Measurements from ENCODE around the gene HUS1. TPM values are rescaled to one million over a fixed set of nuclear protein-coding genes. Genes with fewer than 3 reads are reported as not detected.
"Not testable (repeated sequence)": the region's sequence is repeated elsewhere in the genome, so short reads cannot be mapped to it uniquely, and the experiment has no call there.

The HUS1 gene
- polyA plus RNA-seq, 3 donors: 37.7 to 45.9 (median 38.8) TPM

- H3K9ac ChIP-seq (ENCODE audit: insufficient read depth, low read length, poor library complexity, severe bottlenecking): no peak overlapping the region
- intact Hi-C loops (cut with micrococcal nuclease): loop anchor here (2.0 to 5.0 kb wide), 2 partner anchors 167 to 168 kb away; no protein-coding TSS in a partner anchor
- peaks cover 16 to 19% of the 10 kb centered on the region in 2 donors for H3K4me1 ChIP-seq (ENCODE audit: control insufficient read depth in 1 of 2, insufficient read depth in 2 of 2, low read length in 2 of 2)
- H3K79me2 ChIP-seq (ENCODE audit: insufficient read depth, low read length): no peaks in the 10 kb centered on the region
- no peaks in the 10 kb centered on the region for H4K20me1 ChIP-seq (ENCODE audit: insufficient read depth, low read length)
- DNase-seq: no peak
- no peaks in the 10 kb centered on the region for H3K9me3 ChIP-seq (replicated peaks in 1 of 2; ENCODE audit: control insufficient read depth in 1 of 2, insufficient read depth in 1 of 2, low read length in 2 of 2)
- H3K4me3 Mint-ChIP-seq: no peak overlapping the region
- no peak overlapping the region for H3K4me2 ChIP-seq (replicated peaks; ENCODE audit: extremely low read depth, low read length, poor library complexity, severe bottlenecking)
- no peak overlapping the region for H3K4me3 ChIP-seq (replicated peaks in 1 of 3; ENCODE audit: low read depth in 2 of 3, low read length in 3 of 3)
- TF ChIP-seq, protein P1, sequence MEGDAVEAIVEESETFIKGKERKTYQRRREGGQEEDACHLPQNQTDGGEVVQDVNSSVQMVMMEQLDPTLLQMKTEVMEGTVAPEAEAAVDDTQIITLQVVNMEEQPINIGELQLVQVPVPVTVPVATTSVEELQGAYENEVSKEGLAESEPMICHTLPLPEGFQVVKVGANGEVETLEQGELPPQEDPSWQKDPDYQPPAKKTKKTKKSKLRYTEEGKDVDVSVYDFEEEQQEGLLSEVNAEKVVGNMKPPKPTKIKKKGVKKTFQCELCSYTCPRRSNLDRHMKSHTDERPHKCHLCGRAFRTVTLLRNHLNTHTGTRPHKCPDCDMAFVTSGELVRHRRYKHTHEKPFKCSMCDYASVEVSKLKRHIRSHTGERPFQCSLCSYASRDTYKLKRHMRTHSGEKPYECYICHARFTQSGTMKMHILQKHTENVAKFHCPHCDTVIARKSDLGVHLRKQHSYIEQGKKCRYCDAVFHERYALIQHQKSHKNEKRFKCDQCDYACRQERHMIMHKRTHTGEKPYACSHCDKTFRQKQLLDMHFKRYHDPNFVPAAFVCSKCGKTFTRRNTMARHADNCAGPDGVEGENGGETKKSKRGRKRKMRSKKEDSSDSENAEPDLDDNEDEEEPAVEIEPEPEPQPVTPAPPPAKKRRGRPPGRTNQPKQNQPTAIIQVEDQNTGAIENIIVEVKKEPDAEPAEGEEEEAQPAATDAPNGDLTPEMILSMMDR (IDR thresholded peaks at IDR 0.05): no peak
- H3K9me3 Mint-ChIP-seq: no peaks in the 10 kb centered on the region
- 88% methylated on average over 5 of the region's 8 CpGs for WGBS (ENCODE audit: insufficient coverage)
- H3K27ac Mint-ChIP-seq: peak overlapping the region in 3 of 7 donors; percentile 24 to 73 (median 28)
- no peaks in the 10 kb centered on the region for H3K36me3 Mint-ChIP-seq
- no peak overlapping the region for H2AFZ ChIP-seq (ENCODE audit: insufficient read depth, low read depth, low read length, poor library complexity, severe bottlenecking)
- peaks cover 18% of the 10 kb centered on the region for H3K4me1 Mint-ChIP-seq
- no peaks in the 10 kb centered on the region for H3K36me3 ChIP-seq (replicated peaks in 1 of 2; ENCODE audit: control insufficient read depth in 1 of 2, insufficient read depth in 2 of 2, low read length in 2 of 2)
- H3K27me3 Mint-ChIP-seq (ENCODE audit: low read depth in 3 of 3): peaks cover 2 to 7% (median 4%) of the 10 kb centered on the region in 3 donors
- H3K27ac ChIP-seq (ENCODE audit: low read depth in 1 of 2, low read length in 2 of 2): no peak overlapping the region
- H3K27me3 ChIP-seq (ENCODE audit: control insufficient read depth in 2 of 2, insufficient read depth in 2 of 2, low read length in 2 of 2): no peaks in the 10 kb centered on the region
Observed at GRCh38 chr7:47943676-47944474, 35.5 kb downstream of the HUS1 start.

DNA sequence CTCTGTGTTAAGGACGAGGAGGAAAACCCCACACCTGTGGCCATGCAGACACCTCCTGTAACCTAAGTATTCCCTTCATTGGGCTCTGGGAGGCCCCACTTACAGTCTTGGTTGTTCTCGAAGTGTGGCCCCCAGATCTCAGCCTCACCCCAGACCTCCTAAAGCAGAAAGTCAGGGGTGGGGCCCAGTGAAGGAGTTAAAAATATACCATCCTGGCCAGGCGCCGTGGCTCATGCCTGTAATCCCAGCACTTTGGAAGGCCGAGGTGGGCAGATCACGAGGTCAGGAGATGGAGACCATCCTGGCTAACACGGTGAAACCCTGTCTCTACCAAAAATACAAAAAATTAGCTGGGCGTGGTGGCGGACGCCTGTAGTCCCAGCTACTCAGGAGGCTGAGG, 36.8 kb downstream of the HUS1 start:
- not testable (repeated sequence) for H3K4me3 ChIP-seq (replicated peaks in 1 of 3; ENCODE audit: low read depth in 2 of 3, low read length in 3 of 3); H3K27me3 Mint-ChIP-seq (ENCODE audit: low read depth in 3 of 3); H3K27me3 ChIP-seq (ENCODE audit: control insufficient read depth in 2 of 2, insufficient read depth in 2 of 2, low read length in 2 of 2); H3K9me3 ChIP-seq (replicated peaks in 1 of 2; ENCODE audit: control insufficient read depth in 1 of 2, insufficient read depth in 1 of 2, low read length in 2 of 2); H3K27ac ChIP-seq (ENCODE audit: low read depth in 1 of 2, low read length in 2 of 2); H3K4me3 Mint-ChIP-seq; H3K9ac ChIP-seq (ENCODE audit: insufficient read depth, low read length, poor library complexity, severe bottlenecking); H3K27ac Mint-ChIP-seq; H3K36me3 ChIP-seq (replicated peaks in 1 of 2; ENCODE audit: control insufficient read depth in 1 of 2, insufficient read depth in 2 of 2, low read length in 2 of 2); H4K20me1 ChIP-seq (ENCODE audit: insufficient read depth, low read length); H3K36me3 Mint-ChIP-seq; DNase-seq; H2AFZ ChIP-seq (ENCODE audit: insufficient read depth, low read depth, low read length, poor library complexity, severe bottlenecking); H3K79me2 ChIP-seq (ENCODE audit: insufficient read depth, low read length); H3K9me3 Mint-ChIP-seq; H3K4me2 ChIP-seq (replicated peaks; ENCODE audit: extremely low read depth, low read length, poor library complexity, severe bottlenecking)
- H3K4me1 ChIP-seq (ENCODE audit: control insufficient read depth in 1 of 2, insufficient read depth in 2 of 2, low read length in 2 of 2): peaks cover 16 to 19% of the 10 kb centered on the region in 2 donors
- intact Hi-C loops (cut with micrococcal nuclease): loop anchor here in 1 of 2 donors (5.0 kb wide), 1 partner anchor 170 kb away; no protein-coding TSS in a partner anchor
- WGBS (ENCODE audit: insufficient coverage): 80% methylated on average over 1 of the region's 10 CpGs
- peaks cover 18% of the 10 kb centered on the region for H3K4me1 Mint-ChIP-seq

Measured in CD14-positive monocyte (primary cell).